GM12801 (cell line): Measurements from ENCODE around the gene PCSK4.

Experiments
- TF ChIP-seq, protein P1 (sequence below): IDR thresholded peaks from one replicate; pipeline ENCODE4 v1.5.1; 2011; ENCODE audit warnings: control low read depth; ENCODE audit not compliant: insufficient read length; ENCODE audit errors: extremely low read depth

Gene PCSK4

DNA sequence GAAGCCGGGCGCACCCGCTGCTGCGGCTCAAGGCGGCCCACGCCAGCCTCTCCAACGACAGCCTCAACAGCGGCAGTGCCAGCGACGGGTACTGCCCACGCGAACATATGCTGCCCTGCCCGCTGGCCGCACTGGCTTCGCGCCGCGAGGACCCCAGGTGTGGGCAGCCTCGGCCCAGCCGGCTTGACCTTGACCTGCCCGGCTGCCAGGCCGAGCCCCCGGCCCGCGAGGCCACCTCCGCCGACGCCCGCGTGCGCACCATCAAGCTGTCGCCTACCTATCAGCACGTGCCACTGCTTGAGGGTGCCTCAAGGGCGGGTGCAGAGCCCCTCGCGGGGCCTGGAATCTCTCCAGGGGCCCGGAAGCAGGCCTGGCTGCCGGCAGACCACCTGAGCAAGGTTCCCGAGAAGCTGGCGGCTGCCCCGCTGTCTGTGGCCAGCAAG lies 24.1 kb downstream of the PCSK4 start:
- TF ChIP-seq, protein P1, sequence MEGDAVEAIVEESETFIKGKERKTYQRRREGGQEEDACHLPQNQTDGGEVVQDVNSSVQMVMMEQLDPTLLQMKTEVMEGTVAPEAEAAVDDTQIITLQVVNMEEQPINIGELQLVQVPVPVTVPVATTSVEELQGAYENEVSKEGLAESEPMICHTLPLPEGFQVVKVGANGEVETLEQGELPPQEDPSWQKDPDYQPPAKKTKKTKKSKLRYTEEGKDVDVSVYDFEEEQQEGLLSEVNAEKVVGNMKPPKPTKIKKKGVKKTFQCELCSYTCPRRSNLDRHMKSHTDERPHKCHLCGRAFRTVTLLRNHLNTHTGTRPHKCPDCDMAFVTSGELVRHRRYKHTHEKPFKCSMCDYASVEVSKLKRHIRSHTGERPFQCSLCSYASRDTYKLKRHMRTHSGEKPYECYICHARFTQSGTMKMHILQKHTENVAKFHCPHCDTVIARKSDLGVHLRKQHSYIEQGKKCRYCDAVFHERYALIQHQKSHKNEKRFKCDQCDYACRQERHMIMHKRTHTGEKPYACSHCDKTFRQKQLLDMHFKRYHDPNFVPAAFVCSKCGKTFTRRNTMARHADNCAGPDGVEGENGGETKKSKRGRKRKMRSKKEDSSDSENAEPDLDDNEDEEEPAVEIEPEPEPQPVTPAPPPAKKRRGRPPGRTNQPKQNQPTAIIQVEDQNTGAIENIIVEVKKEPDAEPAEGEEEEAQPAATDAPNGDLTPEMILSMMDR = no peak

- TF ChIP-seq, protein P1 = no peak
These were observed 24.7 kb downstream of the PCSK4 start for GRCh38 chr19:1465191-1466016.

DNA sequence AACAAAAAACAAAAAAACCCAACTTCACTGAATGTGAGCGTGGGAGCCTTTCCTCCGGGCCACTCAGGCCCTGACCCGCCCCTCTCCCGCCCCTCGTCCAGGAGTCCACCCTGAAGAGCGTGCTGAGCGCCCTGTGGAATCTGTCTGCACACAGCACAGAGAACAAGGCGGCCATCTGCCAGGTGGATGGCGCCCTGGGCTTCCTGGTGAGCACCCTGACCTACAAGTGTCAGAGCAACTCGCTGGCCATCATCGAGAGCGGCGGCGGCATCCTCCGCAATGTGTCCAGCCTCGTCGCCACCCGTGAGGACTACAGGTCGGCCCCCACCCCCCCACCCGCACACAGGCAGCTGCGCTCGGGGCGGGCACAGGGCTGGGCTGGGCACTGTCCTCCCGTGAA lies 28.3 kb downstream of the PCSK4 start:
- TF ChIP-seq, protein P1 = no peak

DNA sequence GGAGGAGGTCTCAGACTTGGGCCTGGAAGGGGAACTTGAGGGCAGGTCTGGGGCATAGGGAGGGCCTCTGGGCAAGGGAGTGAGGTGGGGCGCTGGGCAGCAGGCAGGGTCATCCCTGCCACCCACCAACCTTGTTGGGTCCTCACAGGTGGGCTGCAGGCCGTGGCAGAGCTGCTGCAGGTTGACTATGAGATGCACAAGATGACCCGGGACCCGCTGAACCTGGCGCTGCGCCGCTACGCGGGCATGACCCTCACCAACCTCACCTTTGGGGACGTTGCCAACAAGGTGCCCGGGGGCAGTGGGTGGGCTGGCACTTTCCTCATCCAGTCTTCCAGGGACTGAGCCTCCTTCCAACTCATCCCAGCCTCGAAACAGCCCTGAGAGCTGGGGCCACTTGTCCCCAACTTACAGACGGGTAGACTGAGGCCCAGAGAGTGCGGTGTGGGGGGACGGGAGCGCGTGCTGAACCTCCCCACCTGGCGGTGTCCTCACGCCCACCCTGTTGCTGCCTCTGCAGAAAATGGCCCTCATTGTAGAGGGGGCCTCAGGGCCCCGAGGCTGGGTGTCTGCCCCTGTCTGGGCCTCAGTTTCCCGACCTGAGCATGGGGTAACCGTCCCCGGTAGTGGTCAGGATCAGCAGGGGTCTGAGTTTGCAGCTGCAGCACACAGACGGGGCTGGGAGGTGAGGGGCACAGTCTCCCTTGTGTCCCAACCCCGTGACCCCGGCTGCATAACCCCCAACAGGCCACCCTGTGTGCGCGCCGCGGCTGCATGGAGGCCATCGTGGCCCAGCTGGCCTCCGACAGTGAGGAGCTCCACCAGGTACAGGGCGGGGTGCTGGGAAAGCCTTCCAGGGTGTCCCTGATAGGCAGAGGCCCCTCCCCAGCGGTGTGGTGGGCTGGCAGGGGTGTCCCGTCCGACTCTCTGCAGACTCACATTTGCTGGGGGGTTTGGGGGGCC lies 29.8 kb downstream of the PCSK4 start:
- TF ChIP-seq, protein P1 = no peak

- TF ChIP-seq, protein P1 = no peak
These were observed 30.7 kb downstream of the PCSK4 start for GRCh38 chr19:1459479-1459878.

DNA sequence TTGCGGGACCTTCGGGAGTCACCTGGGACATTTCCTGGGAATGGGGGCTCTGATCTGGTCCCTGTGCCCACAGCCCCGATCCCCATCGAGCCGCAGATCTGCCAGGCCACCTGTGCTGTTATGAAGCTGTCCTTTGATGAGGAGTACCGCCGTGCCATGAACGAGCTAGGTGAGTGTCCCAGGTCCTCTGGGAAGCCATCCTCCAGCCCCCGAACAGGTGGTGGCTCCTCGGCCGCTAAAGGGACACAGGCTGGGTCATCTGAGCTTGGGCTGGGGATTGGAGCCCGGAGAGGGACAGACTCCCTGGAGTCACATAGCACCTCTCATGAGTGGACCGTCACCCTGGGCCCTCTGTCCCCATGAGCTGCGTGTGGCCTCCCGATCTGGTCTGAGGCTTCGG lies 32.3 kb downstream of the PCSK4 start:
- TF ChIP-seq, protein P1 = no peak

DNA sequence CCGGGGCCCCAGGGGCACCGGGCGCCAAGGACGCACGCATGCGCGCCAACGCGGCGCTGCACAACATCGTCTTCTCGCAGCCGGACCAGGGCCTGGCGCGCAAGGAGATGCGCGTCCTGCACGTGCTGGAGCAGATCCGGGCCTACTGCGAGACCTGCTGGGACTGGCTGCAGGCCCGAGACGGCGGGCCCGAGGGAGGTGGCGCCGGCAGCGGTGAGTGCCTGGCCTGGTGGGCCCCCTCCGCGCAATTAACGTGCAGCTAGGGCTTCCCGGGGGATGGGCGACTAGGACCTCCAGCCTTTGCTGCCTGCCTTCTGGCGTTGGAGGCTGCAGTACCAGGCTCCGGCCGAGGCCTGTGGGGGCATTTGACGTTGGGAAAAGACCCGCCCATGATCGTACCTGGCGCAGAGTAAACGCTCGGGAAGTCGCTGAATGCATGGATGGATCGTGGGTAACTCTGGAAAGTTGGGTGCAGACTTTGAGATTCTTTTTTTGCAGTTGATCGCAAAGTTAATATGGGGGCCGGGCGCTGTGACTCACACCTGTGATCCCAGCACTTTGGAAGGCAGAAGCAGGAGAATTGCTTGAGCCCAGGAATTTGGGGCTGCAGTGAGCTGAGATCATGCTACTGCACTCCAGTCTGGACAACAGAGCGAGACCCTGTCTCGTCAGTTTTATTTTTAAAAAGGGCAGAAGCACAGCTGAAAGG lies 33.0 kb downstream of the PCSK4 start:
- TF ChIP-seq, protein P1 = no peak
